ENCODE data around the gene CCND3.

GRCh38 chr6:41938590-41939175, 2.9 kb downstream of the CCND3 start:
- TF ChIP-seq, protein P1, sequence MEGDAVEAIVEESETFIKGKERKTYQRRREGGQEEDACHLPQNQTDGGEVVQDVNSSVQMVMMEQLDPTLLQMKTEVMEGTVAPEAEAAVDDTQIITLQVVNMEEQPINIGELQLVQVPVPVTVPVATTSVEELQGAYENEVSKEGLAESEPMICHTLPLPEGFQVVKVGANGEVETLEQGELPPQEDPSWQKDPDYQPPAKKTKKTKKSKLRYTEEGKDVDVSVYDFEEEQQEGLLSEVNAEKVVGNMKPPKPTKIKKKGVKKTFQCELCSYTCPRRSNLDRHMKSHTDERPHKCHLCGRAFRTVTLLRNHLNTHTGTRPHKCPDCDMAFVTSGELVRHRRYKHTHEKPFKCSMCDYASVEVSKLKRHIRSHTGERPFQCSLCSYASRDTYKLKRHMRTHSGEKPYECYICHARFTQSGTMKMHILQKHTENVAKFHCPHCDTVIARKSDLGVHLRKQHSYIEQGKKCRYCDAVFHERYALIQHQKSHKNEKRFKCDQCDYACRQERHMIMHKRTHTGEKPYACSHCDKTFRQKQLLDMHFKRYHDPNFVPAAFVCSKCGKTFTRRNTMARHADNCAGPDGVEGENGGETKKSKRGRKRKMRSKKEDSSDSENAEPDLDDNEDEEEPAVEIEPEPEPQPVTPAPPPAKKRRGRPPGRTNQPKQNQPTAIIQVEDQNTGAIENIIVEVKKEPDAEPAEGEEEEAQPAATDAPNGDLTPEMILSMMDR (conservative IDR thresholded peaks at IDR 0.05; ENCODE audit: low read depth, low read length): no peak
- TF ChIP-seq EZH2 (IDR thresholded peaks at IDR 0.05; ENCODE audit: borderline replicate concordance, low read depth, low read length, poor library complexity, severe bottlenecking): no peak

Data from A673 (cell line).